Fibroblast of lung (primary cell): ENCODE results near the gene NES. TPM values are rescaled to one million over a fixed set of nuclear protein-coding genes. Genes with fewer than 3 reads are reported as not detected.

Source experiments
- DNase-seq, 2 donors: peaks; one replicate each; pipeline versions ENCODE4 v3.0.0 to v3.0.0-alpha.2; 2010; ENCODE audit warnings: low read depth in 2 of 2
- H2AFZ ChIP-seq: 2 replicates; pipeline ENCODE4 v1.5.1; 2012; ENCODE audit warnings: low read length, control low read depth, inconsistent platforms
- H3K27ac ChIP-seq: 2 replicates; pipeline ENCODE4 v1.5.1; 2011; ENCODE audit warnings: low read length, control low read depth; ENCODE audit not compliant: insufficient read depth
- H3K27me3 ChIP-seq: 2 replicates; pipeline ENCODE4 v1.5.1; 2011; ENCODE audit warnings: mild to moderate bottlenecking, low read length; ENCODE audit not compliant: control insufficient read depth, insufficient read depth
- H3K36me3 ChIP-seq: 2 replicates; pipeline ENCODE4 v1.5.1; 2011; ENCODE audit warnings: low read length; ENCODE audit not compliant: control insufficient read depth, insufficient read depth
- H3K4me1 ChIP-seq: 2 replicates; pipeline ENCODE4 v1.5.1; 2011; ENCODE audit warnings: low read length; ENCODE audit not compliant: control insufficient read depth, insufficient read depth; ENCODE audit errors: extremely low read depth
- H3K4me2 ChIP-seq: 2 replicates; pipeline ENCODE4 v1.5.1; 2011; ENCODE audit warnings: low read length, control low read depth; ENCODE audit not compliant: insufficient read depth; ENCODE audit errors: extremely low read depth
- H3K4me3 ChIP-seq, 4 experiments: fragments of 200-600 bp in 1 of 4; sonication (generic) in 1 of 4; replicated peaks in 1 of 4; 2 replicates each; pipeline ENCODE4 v1.5.1; 2011 to 2016; ENCODE audit warnings: low read length in 4 of 4, low read depth in 3 of 4, mild to moderate bottlenecking in 3 of 4, control low read depth in 2 of 4, inconsistent platforms in 1 of 4, mixed read lengths in 1 of 4; ENCODE audit not compliant: insufficient read depth in 1 of 4; ENCODE audit errors: control extremely low read depth in 1 of 4
- H3K79me2 ChIP-seq: 2 replicates; pipeline ENCODE4 v1.5.1; 2012; ENCODE audit warnings: mild to moderate bottlenecking, low read length, inconsistent platforms; ENCODE audit not compliant: control insufficient read depth, insufficient read depth
- H3K9ac ChIP-seq: 2 replicates; pipeline ENCODE4 v1.5.1; 2011; ENCODE audit warnings: mild to moderate bottlenecking, low read length, control low read depth; ENCODE audit not compliant: insufficient read depth
- H3K9me3 ChIP-seq: 2 replicates; pipeline ENCODE4 v1.5.1; 2012; ENCODE audit warnings: low read depth, low read length; ENCODE audit not compliant: control insufficient read depth, insufficient read depth
- H4K20me1 ChIP-seq: 2 replicates; pipeline ENCODE4 v1.5.1; 2011; ENCODE audit warnings: low read length; ENCODE audit not compliant: control insufficient read depth, insufficient read depth; ENCODE audit errors: extremely low read depth
- EZH2 ChIP-seq: IDR thresholded peaks from 2 replicates; pipeline ENCODE4 v1.5.1; 2012; ENCODE audit warnings: low read length, control low read depth, mild to moderate bottlenecking; ENCODE audit errors: missing control alignments
- polyA plus RNA-seq, 2 donors: library from polyadenylated mRNA; depleted of rRNA in 1 of 2; stranded (reverse) in 1 of 2; unstranded in 1 of 2; fragments of >200 nt; gene quantifications; 2 replicates each; pipeline ENCODE4 v1.2.1, GENCODE V29; 2011 to 2012; ENCODE audit warnings: missing spikeins in 1 of 2
- total RNA-seq: library from RNA; depleted of rRNA; stranded (reverse); fragments of >200 nt; gene quantifications from 2 replicates; pipeline ENCODE4 v1.2.1, GENCODE V29; 2014
- TF ChIP-seq, protein P1 (sequence below), 2 donors: IDR thresholded peaks in 1 of 2; conservative IDR thresholded peaks in 1 of 2; 1 replicate in 1 of 2; 2 replicates in 1 of 2; pipeline ENCODE4 v1.5.1; 2011 to 2012; ENCODE audit warnings: low read length in 2 of 2, control low read depth in 1 of 2, inconsistent platforms in 1 of 2, low read depth in 1 of 2, mild to moderate bottlenecking in 1 of 2

Gene NES
- total and polyA plus RNA-seq, 2 donors (not counting 1 experiment from before 2014, with no cell fraction given), result 34.6 to 87.4 TPM

DNA sequence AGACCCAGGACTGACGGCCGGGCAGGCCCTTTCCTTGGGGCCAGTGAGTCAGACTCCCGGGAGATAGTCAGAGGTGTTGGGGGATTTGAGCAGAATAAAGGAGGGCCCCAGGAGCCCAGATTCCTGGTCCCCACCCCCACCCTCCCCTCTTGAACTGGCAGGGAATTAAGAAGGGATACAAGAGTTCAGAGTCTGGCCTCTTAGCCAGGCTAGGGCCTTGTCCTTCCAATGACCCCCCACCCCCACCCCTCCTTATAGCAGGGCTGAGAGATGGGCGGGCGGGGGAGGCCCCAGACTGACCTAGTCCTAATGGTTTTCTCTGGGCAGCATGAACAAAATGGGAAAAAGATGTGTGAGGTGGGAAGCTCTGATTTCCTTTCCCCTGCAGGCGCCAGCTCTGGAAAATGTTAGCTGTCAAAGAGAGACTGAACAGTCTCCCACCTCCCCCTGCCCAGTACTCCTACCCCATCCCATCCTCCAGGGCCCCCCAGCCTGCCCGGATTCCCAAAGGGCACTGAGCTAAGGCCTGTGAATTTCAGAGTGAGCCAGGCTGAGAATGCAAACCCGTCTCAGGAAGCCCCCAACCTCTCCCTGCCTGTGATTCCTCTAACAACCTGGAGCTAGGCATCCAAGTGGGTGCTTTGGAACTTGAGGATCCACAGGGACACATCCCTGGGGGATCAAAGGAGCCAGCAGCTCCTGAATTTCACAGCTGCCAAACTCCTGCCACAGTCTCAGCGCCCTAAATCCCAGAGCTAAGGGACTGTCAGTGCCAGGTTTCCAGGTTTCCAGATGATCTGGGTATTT is 34.0 kb upstream of the NES start:
- peak; percentile 28 to 36 for DNase-seq
- H3K79me2 ChIP-seq, result no peaks in the 10 kb centered on the region
- no peaks in the 10 kb centered on the region for H4K20me1 ChIP-seq
- TF ChIP-seq, protein P1, sequence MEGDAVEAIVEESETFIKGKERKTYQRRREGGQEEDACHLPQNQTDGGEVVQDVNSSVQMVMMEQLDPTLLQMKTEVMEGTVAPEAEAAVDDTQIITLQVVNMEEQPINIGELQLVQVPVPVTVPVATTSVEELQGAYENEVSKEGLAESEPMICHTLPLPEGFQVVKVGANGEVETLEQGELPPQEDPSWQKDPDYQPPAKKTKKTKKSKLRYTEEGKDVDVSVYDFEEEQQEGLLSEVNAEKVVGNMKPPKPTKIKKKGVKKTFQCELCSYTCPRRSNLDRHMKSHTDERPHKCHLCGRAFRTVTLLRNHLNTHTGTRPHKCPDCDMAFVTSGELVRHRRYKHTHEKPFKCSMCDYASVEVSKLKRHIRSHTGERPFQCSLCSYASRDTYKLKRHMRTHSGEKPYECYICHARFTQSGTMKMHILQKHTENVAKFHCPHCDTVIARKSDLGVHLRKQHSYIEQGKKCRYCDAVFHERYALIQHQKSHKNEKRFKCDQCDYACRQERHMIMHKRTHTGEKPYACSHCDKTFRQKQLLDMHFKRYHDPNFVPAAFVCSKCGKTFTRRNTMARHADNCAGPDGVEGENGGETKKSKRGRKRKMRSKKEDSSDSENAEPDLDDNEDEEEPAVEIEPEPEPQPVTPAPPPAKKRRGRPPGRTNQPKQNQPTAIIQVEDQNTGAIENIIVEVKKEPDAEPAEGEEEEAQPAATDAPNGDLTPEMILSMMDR (conservative IDR thresholded peaks at IDR 0.05 in 1 of 2, IDR thresholded peaks at IDR 0.05 in 1 of 2; ENCODE audit: low read depth in 1 of 2, low read length in 2 of 2), result no peak
- TF ChIP-seq EZH2, result no peak
- no peak overlapping the region for H3K27ac ChIP-seq
- H3K4me3 ChIP-seq, result no peak overlapping the region
- H3K9me3 ChIP-seq, result no peaks in the 10 kb centered on the region
- no peak overlapping the region for H3K9ac ChIP-seq
- no peak overlapping the region for H2AFZ ChIP-seq
- no peaks in the 10 kb centered on the region for H3K36me3 ChIP-seq
- H3K27me3 ChIP-seq, result no peaks in the 10 kb centered on the region
- peaks cover 49% of the 10 kb centered on the region for H3K4me1 ChIP-seq
- H3K4me2 ChIP-seq, result no peak overlapping the region

DNA sequence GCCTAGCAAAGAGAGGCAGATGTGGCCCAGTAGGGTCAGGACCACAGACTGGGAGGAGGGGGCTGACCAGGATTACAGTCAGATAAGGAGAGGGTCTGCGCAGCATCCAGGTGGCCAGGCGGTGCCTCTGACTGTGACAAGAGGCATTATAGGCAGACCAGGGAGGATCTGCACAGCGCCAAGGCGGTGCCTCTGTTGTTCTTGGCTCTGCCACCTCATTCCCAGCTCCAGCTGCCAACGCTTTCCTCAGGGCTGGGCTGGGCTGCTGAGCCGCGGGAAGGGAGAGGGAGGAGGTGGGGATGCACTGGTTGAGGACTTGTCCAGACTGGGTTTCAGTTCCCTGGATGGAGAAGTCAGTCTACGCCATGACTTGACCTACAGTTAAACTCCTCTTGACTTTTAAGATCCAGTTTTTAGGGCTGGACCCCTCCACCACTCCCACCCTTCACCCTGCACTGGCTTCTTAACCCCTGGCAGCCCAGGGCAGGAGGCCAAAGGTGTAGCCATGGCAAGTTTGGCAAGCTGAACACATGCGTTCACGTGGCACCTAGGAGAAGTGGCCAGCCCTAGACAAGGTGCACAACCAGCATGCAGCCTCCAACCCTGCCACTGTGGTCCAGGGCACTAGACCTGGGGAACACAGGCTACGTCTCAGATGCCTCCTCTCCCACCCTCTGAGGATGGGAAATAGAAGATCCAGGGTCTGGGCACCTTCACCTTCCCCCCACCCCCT is 32.7 kb upstream of the NES start:
- peaks cover 56% of the 10 kb centered on the region for H3K4me1 ChIP-seq

DNA sequence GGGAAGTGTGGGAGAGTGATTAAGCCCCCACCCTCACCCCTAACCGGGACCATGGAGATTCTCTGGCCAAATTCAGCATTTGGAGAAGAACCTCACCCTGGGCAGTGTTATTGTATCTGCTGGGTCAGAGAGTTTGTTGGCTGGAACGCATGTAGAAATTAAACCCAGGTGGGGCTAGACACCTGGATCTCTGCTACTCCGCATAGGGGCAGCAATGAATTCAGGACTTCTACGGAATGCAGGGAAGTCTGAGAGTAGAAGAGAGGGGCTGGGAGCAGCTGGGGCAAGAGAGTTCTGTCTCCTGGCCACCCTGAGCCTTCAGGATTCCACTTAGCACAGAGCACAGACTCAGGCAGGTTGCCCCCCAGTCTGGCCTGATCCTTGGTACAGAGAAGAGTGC is 31.8 kb upstream of the NES start:
- H3K4me3 ChIP-seq, result no peak overlapping the region
- no peaks in the 10 kb centered on the region for H3K27me3 ChIP-seq
- no peak for DNase-seq
- no peak overlapping the region for H2AFZ ChIP-seq
- no peaks in the 10 kb centered on the region for H3K79me2 ChIP-seq
- H4K20me1 ChIP-seq, result no peaks in the 10 kb centered on the region
- H3K36me3 ChIP-seq, result no peaks in the 10 kb centered on the region
- no peak overlapping the region for H3K9ac ChIP-seq
- TF ChIP-seq EZH2, result no peak
- TF ChIP-seq, protein P1 (conservative IDR thresholded peaks at IDR 0.05 in 1 of 2, IDR thresholded peaks at IDR 0.05 in 1 of 2; ENCODE audit: low read depth in 1 of 2, low read length in 2 of 2), result no peak
- peaks cover 56% of the 10 kb centered on the region for H3K4me1 ChIP-seq
- H3K9me3 ChIP-seq, result no peaks in the 10 kb centered on the region
- H3K4me2 ChIP-seq, result no peak overlapping the region
- no peak overlapping the region for H3K27ac ChIP-seq

More for the DNA sequence above, 32.7 kb upstream of the NES start:
- TF ChIP-seq EZH2, result no peak
- TF ChIP-seq, protein P1 (conservative IDR thresholded peaks at IDR 0.05 in 1 of 2, IDR thresholded peaks at IDR 0.05 in 1 of 2; ENCODE audit: low read depth in 1 of 2, low read length in 2 of 2), result no peak
- Histone ChIP-seq H3K4me3 (no peak overlapping the region), H2AFZ (no peak overlapping the region), H4K20me1 (no peaks in the 10 kb centered on the region), H3K9ac (no peak overlapping the region), H3K27me3 (no peaks in the 10 kb centered on the region), H3K36me3 (no peaks in the 10 kb centered on the region), H3K79me2 (no peaks in the 10 kb centered on the region), H3K9me3 (no peaks in the 10 kb centered on the region), H3K4me2 (no peak overlapping the region), H3K27ac (no peak overlapping the region)
- DNase-seq, result peak; percentile 73 to 77
